ENCODE data around the gene MCU. TPM values are rescaled to one million over a fixed set of nuclear protein-coding genes. Genes with fewer than 3 reads are reported as not detected.

MCU gene
- total RNA-seq, 2 experiments from 2014 or later = 17.7 to 19.3 TPM

DNA sequence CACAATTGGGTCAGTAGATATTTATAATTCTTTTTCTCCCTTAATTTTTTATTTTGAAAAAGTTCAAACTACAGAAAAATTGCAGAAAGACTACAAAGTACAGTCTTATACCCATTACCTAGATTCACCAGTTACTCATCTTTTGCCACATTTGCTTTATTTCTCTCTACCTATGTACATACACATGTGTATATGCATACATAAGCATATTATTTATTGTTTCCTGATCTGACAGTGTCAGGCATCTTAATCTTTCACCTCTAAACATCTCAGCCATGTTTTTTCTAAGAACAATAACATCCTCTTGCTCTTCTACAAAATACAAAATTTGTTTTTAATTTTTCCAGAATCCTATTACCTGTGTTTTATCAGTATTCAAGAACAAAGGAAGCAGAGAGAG lies 133.2 kb downstream of the MCU start:
- Mint-ChIP-seq H3K9me3 (peaks cover 6% of the 10 kb centered on the region), H3K36me3 (no peaks in the 10 kb centered on the region), H3K27ac (no peak overlapping the region), H3K4me1 (ENCODE audit: low read depth) (no peaks in the 10 kb centered on the region), H3K4me3 (no peak overlapping the region), H3K27me3 (no peaks in the 10 kb centered on the region)
- intact Hi-C loops (cut with micrococcal nuclease) = no loop called here
- POLR2A ChIA-PET = no interaction called here
- no peak for DNase-seq
- CTCF ChIA-PET = no interaction called here

DNA sequence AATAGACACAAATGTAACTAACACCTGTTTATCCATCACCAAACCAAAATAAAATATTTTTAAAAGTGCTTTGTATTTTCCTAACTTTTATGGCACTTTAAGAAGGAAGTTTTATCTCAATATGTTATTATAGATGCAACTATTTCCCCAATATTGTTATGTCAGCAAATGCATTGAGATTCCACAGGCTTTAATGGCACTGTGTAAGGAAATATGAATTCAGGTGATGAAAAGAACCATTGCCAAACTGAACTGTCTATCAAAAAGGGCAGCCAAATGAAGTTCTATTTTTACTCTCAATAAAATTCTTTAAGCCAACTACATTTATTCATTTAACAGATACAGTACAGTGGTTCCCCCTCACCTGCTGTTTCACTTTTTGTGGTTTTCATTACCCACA lies 134.4 kb downstream of the MCU start:
- intact Hi-C loops (cut with micrococcal nuclease) = no loop called here
- POLR2A ChIA-PET = no interaction called here
- Mint-ChIP-seq H3K27me3 (no peaks in the 10 kb centered on the region), H3K36me3 (no peaks in the 10 kb centered on the region), H3K4me3 (no peak overlapping the region), H3K4me1 (ENCODE audit: low read depth) (no peaks in the 10 kb centered on the region), H3K27ac (no peak overlapping the region), H3K9me3 (peaks cover 6% of the 10 kb centered on the region)
- DNase-seq = no peak
- CTCF ChIA-PET = no interaction called here

DNA sequence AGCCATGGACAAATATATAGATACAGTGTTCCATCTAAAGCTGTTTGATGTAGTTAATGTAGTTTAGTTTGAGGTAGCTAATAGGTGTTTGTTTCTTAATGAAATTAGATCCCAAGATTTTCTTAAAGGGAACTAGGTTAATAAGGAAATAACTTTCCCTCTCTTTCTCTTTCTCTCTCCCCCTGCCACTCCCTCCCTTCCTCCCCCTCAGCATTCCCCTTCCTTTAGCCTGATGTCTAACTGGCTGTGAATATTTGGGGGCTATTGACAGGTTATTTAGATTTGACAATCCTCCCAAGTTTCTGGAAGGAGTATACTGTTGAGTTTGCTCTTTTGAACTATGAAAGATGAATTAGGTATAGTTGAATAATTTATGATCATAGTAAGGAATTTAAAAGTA lies 136.4 kb downstream of the MCU start:
- H3K36me3 Mint-ChIP-seq = no peaks in the 10 kb centered on the region
- no peaks in the 10 kb centered on the region for H3K27me3 Mint-ChIP-seq
- no peak overlapping the region for H3K27ac Mint-ChIP-seq

DNA sequence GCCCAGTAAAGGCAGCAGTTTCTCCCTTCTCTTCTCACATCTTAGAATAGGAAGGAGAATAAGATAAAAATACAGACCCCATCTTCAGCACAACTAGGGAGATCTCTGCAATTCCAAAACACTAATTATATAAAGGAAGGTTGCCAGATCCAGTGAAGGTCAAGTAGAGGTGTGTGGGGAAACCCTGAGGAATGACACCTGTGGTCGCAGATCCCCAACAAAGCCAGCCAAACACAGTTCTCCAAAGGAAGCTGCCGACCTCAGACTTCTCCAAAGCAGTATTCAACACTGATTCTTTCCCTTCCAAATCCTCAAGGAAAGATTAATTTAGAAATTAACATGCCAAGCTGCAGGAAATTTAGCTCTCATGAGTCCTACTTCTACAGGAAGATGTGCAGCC lies 138.7 kb downstream of the MCU start:
- CTCF ChIA-PET = no interaction called here
- DNase-seq = no peak
- H3K9me3 Mint-ChIP-seq = no peaks in the 10 kb centered on the region
- H3K4me1 Mint-ChIP-seq (ENCODE audit: low read depth) = no peaks in the 10 kb centered on the region
- H3K27me3 Mint-ChIP-seq = no peaks in the 10 kb centered on the region
- intact Hi-C loops (cut with micrococcal nuclease) = no loop called here
- no peak overlapping the region for H3K27ac Mint-ChIP-seq
- no peak overlapping the region for H3K4me3 Mint-ChIP-seq
- no peaks in the 10 kb centered on the region for H3K36me3 Mint-ChIP-seq
- POLR2A ChIA-PET = no interaction called here

More for the DNA sequence above, 136.4 kb downstream of the MCU start:
- no peak for DNase-seq
- intact Hi-C loops (cut with micrococcal nuclease) = no loop called here
- POLR2A ChIA-PET = no interaction called here
- Mint-ChIP-seq H3K9me3 (no peaks in the 10 kb centered on the region), H3K4me1 (ENCODE audit: low read depth) (no peaks in the 10 kb centered on the region), H3K4me3 (no peak overlapping the region)
- CTCF ChIA-PET = no interaction called here

DNA sequence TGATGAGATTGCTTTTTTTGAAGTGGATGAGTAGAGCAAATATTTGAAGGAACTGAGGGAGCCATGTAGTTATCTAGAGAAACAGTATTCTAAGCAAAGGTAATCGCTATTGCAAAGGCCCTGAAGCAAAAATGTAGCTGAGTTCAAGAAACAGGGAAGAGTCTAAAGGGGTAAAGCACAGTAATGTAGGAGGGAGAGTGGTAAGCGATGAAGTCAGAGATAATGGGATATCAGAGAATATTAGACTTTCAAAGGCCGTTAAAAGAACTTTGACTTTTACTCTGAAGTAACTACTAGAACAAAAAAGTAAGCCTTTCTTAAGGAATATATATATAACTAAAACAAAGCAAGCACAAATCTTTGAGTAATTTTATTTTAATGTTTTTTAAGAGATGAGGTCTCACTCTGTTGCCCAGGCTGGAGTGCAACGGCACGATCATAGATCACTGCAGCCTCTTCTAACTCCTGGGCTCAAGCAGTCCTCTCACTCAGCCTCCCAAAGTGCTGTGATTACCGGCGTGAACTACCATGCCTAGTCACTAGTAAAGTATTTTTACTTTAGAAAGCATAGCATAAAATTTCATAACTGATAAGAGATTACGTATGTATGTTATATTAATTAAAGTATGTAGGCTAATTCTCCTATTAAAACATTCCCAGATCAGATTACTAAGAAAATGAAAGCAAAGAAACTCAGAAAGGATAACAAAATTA lies 139.9 kb downstream of the MCU start:
- Mint-ChIP-seq H3K4me3 (no peak overlapping the region), H3K27ac (no peak overlapping the region), H3K27me3 (no peaks in the 10 kb centered on the region), H3K9me3 (no peaks in the 10 kb centered on the region), H3K36me3 (no peaks in the 10 kb centered on the region), H3K4me1 (ENCODE audit: low read depth) (no peaks in the 10 kb centered on the region)
- ChIA-PET CTCF (interaction anchor here (1.0 kb wide), 1 partner anchor 467 kb away, joined by 3 read pairs; no protein-coding TSS in a partner anchor), POLR2A (no interaction called here)
- intact Hi-C loops (cut with micrococcal nuclease) = no loop called here
- no peak for DNase-seq

DNA sequence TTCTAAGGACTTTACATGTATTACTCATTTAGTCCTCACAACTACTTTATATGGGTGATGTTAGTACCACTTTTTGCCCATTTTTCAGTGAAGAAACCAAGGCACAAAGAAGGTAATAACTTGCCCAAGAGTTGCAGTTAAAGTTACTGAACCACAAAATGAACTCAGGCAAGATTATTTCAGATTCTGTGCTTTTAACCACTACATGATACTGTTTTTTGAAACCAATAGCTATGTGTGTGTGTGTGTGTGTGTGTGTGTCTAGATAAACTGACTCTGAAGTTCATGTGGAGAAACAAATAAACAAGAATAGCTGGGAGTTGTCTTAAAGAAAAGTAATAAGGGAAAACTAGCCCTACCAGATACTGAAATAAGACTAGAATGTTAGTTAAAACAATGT lies 140.8 kb downstream of the MCU start:
- H3K9me3 Mint-ChIP-seq = no peaks in the 10 kb centered on the region
- DNase-seq = no peak
- intact Hi-C loops (cut with micrococcal nuclease) = no loop called here
- no peak overlapping the region for H3K4me3 Mint-ChIP-seq
- H3K27ac Mint-ChIP-seq = no peak overlapping the region
- H3K4me1 Mint-ChIP-seq (ENCODE audit: low read depth) = no peaks in the 10 kb centered on the region
- ChIA-PET CTCF (interaction anchor here (0.6 to 4.3 kb wide), 5 partner anchors 43 to 468 kb away, joined by 3 to 52 read pairs (median 3); no protein-coding TSS in a partner anchor), POLR2A (interaction anchor here (0.7 kb wide), 1 partner anchor 13 kb away, joined by 3 read pairs; no protein-coding TSS in a partner anchor)
- H3K27me3 Mint-ChIP-seq = no peaks in the 10 kb centered on the region
- H3K36me3 Mint-ChIP-seq = no peaks in the 10 kb centered on the region

DNA sequence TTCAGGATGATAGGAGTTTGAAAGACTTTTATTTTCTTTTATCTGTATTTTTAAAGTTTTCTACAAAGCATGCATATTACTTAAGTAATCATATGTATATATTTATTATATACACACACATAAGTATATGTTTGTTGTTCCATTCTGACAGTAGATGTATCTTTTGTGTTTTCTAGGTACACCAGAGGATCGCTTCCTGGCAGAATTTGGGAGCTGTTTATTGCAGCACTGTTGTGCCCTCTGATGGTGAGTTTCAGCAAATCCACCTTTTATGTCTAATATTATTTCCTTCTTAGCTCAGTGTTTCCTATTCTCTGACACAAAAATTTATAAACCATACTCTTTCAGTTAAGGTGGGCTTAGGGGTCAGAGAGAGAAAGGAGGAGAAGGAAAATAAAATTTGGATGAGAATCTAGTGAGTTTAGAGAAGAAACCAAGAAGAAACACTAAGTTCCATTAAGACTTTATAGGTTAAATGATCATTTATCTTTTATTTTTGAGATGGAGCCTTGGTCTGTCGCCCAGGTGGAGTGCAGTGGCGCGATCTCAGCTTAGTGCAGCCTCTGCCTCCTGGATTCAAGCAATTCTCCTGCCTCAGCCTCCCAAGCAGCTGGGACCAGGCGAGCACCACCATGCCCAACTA lies 142.4 kb downstream of the MCU start:
- H3K9me3 Mint-ChIP-seq = no peaks in the 10 kb centered on the region
- POLR2A ChIA-PET = interaction anchor here (0.6 to 1.0 kb wide), 3 partner anchors 142 to 580 kb away, joined by 3 to 4 read pairs (median 3); partner anchors contain the start of gene MCU
- H3K4me3 Mint-ChIP-seq = no peak overlapping the region
- H3K27ac Mint-ChIP-seq = no peak overlapping the region
- H3K27me3 Mint-ChIP-seq = no peaks in the 10 kb centered on the region
- CTCF ChIA-PET = interaction anchor here (0.6 to 4.3 kb wide), 12 partner anchors 8 to 479 kb away, joined by 3 to 52 read pairs (median 3); partner anchors contain the start of gene DNAJB12
- H3K4me1 Mint-ChIP-seq (ENCODE audit: low read depth) = no peaks in the 10 kb centered on the region
- H3K36me3 Mint-ChIP-seq = no peaks in the 10 kb centered on the region
- DNase-seq = peak; percentile 34
- intact Hi-C loops (cut with micrococcal nuclease) = loop anchor here (1.0 to 2.0 kb wide), 2 partner anchors 140 to 470 kb away; no protein-coding TSS in a partner anchor

DNA sequence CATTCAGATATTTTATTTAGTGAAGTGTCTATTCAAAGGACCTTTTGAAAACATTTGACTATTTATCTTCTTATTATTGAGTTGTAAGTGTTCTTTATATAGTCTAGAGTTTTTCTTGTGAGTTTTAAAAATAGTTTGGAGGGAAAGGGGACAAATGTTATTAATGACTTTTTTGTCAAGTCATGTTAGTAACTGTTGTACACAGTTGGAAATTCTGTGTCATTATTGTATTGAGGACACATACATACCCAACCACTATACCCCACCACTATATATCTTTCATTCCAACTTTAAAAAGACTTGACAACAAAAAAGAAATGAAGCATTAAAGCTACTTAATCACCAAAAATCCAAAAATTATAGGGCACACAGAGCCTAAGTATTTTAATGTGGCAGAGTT lies 148.4 kb downstream of the MCU start:
- H3K4me3 Mint-ChIP-seq = no peak overlapping the region
- ChIA-PET CTCF (no interaction called here), POLR2A (no interaction called here)
- H3K36me3 Mint-ChIP-seq = no peaks in the 10 kb centered on the region
- DNase-seq = no peak
- H3K4me1 Mint-ChIP-seq (ENCODE audit: low read depth) = peaks cover 9% of the 10 kb centered on the region
- no peak overlapping the region for H3K27ac Mint-ChIP-seq
- H3K9me3 Mint-ChIP-seq = no peaks in the 10 kb centered on the region
- intact Hi-C loops (cut with micrococcal nuclease) = no loop called here
- H3K27me3 Mint-ChIP-seq = no peaks in the 10 kb centered on the region

DNA sequence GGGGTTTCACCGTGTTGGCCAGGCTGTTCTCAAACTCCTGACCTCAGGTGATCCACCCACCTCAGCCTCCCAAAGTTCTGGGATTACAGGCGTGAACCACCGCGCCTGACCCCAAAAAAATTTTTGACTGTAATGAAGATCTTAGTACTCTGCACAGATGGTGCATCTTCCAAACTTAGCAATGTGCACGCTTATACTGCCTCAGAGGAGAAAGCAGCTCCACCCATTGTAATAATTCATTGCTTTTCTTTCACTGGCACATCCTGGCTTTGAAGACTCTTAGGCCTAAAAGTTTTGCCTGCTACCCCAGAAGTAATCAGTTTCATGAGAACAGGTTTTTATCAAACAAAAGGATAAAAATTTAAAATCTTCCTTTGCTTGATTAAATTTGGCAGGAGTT lies 149.5 kb downstream of the MCU start:
- Mint-ChIP-seq H3K27ac (no peak overlapping the region), H3K4me3 (no peak overlapping the region), H3K27me3 (no peaks in the 10 kb centered on the region), H3K9me3 (no peaks in the 10 kb centered on the region), H3K36me3 (no peaks in the 10 kb centered on the region), H3K4me1 (ENCODE audit: low read depth) (peaks cover 9% of the 10 kb centered on the region)
- ChIA-PET POLR2A (interaction anchor here (0.9 kb wide), 1 partner anchor 112 kb away, joined by 3 read pairs; no protein-coding TSS in a partner anchor), CTCF (no interaction called here)
- intact Hi-C loops (cut with micrococcal nuclease) = no loop called here
- no peak for DNase-seq

DNA sequence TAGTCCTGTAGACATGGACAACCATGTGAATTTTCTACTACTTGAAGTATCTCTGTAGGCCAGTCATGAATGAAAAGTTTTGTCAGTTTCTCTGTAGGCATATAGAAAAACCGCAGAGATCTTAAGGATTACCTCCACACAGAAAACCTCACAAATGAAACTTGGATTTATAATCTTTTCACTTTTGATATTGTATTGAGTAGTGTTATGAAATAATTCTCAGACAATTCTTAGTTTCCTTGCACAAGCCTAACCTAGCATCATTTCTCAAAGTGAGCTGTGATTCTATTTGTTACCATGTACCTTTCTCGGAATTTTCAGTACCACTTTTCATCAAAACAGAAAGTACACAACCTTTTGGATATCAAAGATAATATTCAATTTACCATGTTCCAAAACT lies 150.2 kb downstream of the MCU start:
- H3K4me1 Mint-ChIP-seq (ENCODE audit: low read depth) = peaks cover 9% of the 10 kb centered on the region
- H3K9me3 Mint-ChIP-seq = no peaks in the 10 kb centered on the region
- H3K27me3 Mint-ChIP-seq = no peaks in the 10 kb centered on the region
- CTCF ChIA-PET = interaction anchor here (1.0 to 1.2 kb wide), 2 partner anchors 8 to 477 kb away, joined by 3 to 4 read pairs; no protein-coding TSS in a partner anchor
- no peak overlapping the region for H3K27ac Mint-ChIP-seq
- H3K4me3 Mint-ChIP-seq = no peak overlapping the region
- no peak for DNase-seq
- POLR2A ChIA-PET = interaction anchor here (0.9 kb wide), 1 partner anchor 113 kb away, joined by 3 read pairs; no protein-coding TSS in a partner anchor
- H3K36me3 Mint-ChIP-seq = no peaks in the 10 kb centered on the region
- intact Hi-C loops (cut with micrococcal nuclease) = no loop called here

DNA sequence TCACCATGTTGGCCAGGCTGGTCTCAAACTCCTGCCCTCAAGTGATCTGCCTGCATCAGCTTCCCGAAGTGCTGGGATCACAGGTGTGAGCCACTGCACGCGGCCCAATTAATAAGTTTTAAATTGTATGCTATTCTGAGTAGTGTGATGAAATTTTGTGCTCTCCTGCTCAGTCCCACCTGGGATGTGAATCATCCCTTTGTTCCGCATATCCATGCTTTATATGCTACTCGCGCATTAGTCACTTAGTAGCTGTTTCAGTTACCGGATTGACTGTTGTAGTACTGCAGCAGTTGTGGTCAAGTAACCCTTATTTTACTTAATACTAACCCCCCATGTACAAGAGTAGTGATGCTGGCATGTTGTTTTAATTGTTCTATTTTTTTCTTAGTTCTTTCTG lies 154.3 kb downstream of the MCU start:
- CTCF ChIA-PET = no interaction called here
- Mint-ChIP-seq H3K36me3 (peaks cover 2% of the 10 kb centered on the region), H3K27ac (no peak overlapping the region), H3K27me3 (no peaks in the 10 kb centered on the region), H3K4me1 (ENCODE audit: low read depth) (peaks cover 9% of the 10 kb centered on the region), H3K4me3 (no peak overlapping the region), H3K9me3 (peaks cover 3% of the 10 kb centered on the region)
- POLR2A ChIA-PET = no interaction called here
- peak; percentile 13 for DNase-seq
- intact Hi-C loops (cut with micrococcal nuclease) = no loop called here

DNA sequence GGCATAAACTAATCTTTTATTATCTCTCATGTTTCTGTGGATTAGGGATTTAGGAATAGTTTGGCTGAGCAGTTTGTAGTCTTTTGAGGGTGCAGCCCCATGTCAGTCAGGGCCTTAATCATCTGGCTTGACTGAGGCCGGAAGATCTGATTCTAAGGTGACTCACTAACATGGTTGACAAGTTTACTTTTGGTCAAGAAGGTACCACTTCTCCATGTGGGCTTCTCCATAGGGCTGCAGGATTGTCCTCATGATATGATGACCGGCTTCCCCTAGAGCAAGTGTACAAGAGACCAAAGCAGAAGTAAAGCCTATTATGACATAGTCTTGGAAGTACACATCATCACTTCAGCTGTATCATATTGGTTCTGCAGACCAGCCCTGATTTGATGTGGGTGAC lies 155.7 kb downstream of the MCU start:
- Mint-ChIP-seq H3K27me3 (no peaks in the 10 kb centered on the region), H3K36me3 (peaks cover 3% of the 10 kb centered on the region), H3K4me3 (no peak overlapping the region), H3K27ac (no peak overlapping the region), H3K4me1 (ENCODE audit: low read depth) (no peaks in the 10 kb centered on the region), H3K9me3 (peaks cover 6% of the 10 kb centered on the region)
- ChIA-PET CTCF (no interaction called here), POLR2A (no interaction called here)
- no peak for DNase-seq
- intact Hi-C loops (cut with micrococcal nuclease) = no loop called here

DNA sequence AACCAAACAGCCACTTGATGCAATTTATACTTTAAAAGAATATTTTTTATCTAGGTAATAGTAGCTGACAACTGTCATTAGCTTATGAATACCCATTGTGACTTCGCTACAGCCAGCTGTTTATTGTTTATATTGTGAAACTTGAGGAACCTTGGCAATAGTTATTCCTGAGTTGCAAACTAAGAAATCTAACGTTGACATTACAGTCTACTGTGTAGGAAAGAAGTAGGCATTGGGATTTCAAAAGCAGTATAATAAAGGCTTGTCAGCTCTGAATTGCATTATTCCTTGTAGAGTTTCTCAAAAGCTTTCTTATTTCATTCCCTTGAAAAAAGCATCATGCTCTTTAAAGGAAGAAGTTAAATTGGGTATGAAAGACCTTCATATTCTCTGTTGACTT lies 158.9 kb downstream of the MCU start:
- peaks cover 3% of the 10 kb centered on the region for H3K36me3 Mint-ChIP-seq
- POLR2A ChIA-PET = no interaction called here
- CTCF ChIA-PET = no interaction called here

More for the DNA sequence above, 158.9 kb downstream of the MCU start:
- H3K4me3 Mint-ChIP-seq = no peak overlapping the region
- intact Hi-C loops (cut with micrococcal nuclease) = no loop called here
- no peaks in the 10 kb centered on the region for H3K4me1 Mint-ChIP-seq (ENCODE audit: low read depth)
- H3K9me3 Mint-ChIP-seq = peaks cover 6% of the 10 kb centered on the region
- DNase-seq = no peak
- H3K27me3 Mint-ChIP-seq = no peaks in the 10 kb centered on the region
- no peak overlapping the region for H3K27ac Mint-ChIP-seq
